ENCODE measurements around the gene GLP1R.

The GLP1R gene

GRCh38 chr6:39074486-39074885, 25.9 kb downstream of the GLP1R start:
- DNase-seq = no peak
- H3K4me3 ChIP-seq (ENCODE audit: low read depth, low read length) = no peak overlapping the region
- no peak for TF ChIP-seq CTCF (IDR thresholded peaks at IDR 0.05; ENCODE audit: low read depth, low read length)
- no peaks in the 10 kb centered on the region for H3K36me3 ChIP-seq
- no peaks in the 10 kb centered on the region for H3K4me1 ChIP-seq
- no peaks in the 10 kb centered on the region for H3K27me3 ChIP-seq
- no peaks in the 10 kb centered on the region for H3K9me3 ChIP-seq

GRCh38 chr6:39075010-39075686, 26.6 kb downstream of the GLP1R start:
- no peaks in the 10 kb centered on the region for H3K9me3 ChIP-seq
- no peak for TF ChIP-seq CTCF (IDR thresholded peaks at IDR 0.05; ENCODE audit: low read depth, low read length)
- H3K27me3 ChIP-seq = no peaks in the 10 kb centered on the region

GRCh38 chr6:39075807-39076622, 27.4 kb downstream of the GLP1R start:
- Histone ChIP-seq H3K4me1 (no peaks in the 10 kb centered on the region), H3K36me3 (no peaks in the 10 kb centered on the region), H3K4me3 (ENCODE audit: low read depth, low read length) (no peak overlapping the region), H3K9me3 (no peaks in the 10 kb centered on the region), H3K27me3 (no peaks in the 10 kb centered on the region)
- DNase-seq = no peak
- no peak for TF ChIP-seq CTCF (IDR thresholded peaks at IDR 0.05; ENCODE audit: low read depth, low read length)

More at GRCh38 chr6:39075010-39075686, 26.6 kb downstream of the GLP1R start:
- Histone ChIP-seq H3K4me3 (ENCODE audit: low read depth, low read length) (no peak overlapping the region), H3K36me3 (no peaks in the 10 kb centered on the region), H3K4me1 (no peaks in the 10 kb centered on the region)
- no peak for DNase-seq

GRCh38 chr6:39076623-39077535, 28.3 kb downstream of the GLP1R start:
- no peaks in the 10 kb centered on the region for H3K9me3 ChIP-seq
- no peaks in the 10 kb centered on the region for H3K4me1 ChIP-seq
- H3K36me3 ChIP-seq = no peaks in the 10 kb centered on the region
- TF ChIP-seq CTCF (IDR thresholded peaks at IDR 0.05; ENCODE audit: low read depth, low read length) = no peak
- H3K27me3 ChIP-seq = no peaks in the 10 kb centered on the region
- DNase-seq = no peak
- no peak overlapping the region for H3K4me3 ChIP-seq (ENCODE audit: low read depth, low read length)

GRCh38 chr6:39077882-39078594, 29.5 kb downstream of the GLP1R start:
- no peak overlapping the region for H3K4me3 ChIP-seq (ENCODE audit: low read depth, low read length)
- no peaks in the 10 kb centered on the region for H3K9me3 ChIP-seq
- no peaks in the 10 kb centered on the region for H3K36me3 ChIP-seq
- DNase-seq = no peak
- no peak for TF ChIP-seq CTCF (IDR thresholded peaks at IDR 0.05; ENCODE audit: low read depth, low read length)
- H3K4me1 ChIP-seq = no peaks in the 10 kb centered on the region
- H3K27me3 ChIP-seq = no peaks in the 10 kb centered on the region

Data from BE2C (cell line).